HG02943 (cell line): ENCODE results near the gene NXF2.
"Not testable (repeated sequence)": the region's sequence is repeated elsewhere in the genome, so short reads cannot be mapped to it uniquely, and the experiment has no call there.

Source experiments
- ATAC-seq: cut with Tn5 transposase; IDR thresholded peaks from one replicate; pipeline ENCODE4 v1.9.1; 2021; ENCODE audit warnings: mild to moderate bottlenecking, low read depth, moderate library complexity; ENCODE audit not compliant: unreplicated experiment

Gene NXF2, protein sequence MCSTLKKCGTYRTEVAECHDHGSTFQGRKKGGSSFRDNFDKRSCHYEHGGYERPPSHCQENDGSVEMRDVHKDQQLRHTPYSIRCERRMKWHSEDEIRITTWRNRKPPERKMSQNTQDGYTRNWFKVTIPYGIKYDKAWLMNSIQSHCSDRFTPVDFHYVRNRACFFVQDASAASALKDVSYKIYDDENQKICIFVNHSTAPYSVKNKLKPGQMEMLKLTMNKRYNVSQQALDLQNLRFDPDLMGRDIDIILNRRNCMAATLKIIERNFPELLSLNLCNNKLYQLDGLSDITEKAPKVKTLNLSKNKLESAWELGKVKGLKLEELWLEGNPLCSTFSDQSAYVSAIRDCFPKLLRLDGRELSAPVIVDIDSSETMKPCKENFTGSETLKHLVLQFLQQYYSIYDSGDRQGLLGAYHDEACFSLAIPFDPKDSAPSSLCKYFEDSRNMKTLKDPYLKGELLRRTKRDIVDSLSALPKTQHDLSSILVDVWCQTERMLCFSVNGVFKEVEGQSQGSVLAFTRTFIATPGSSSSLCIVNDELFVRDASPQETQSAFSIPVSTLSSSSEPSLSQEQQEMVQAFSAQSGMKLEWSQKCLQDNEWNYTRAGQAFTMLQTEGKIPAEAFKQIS

DNA sequence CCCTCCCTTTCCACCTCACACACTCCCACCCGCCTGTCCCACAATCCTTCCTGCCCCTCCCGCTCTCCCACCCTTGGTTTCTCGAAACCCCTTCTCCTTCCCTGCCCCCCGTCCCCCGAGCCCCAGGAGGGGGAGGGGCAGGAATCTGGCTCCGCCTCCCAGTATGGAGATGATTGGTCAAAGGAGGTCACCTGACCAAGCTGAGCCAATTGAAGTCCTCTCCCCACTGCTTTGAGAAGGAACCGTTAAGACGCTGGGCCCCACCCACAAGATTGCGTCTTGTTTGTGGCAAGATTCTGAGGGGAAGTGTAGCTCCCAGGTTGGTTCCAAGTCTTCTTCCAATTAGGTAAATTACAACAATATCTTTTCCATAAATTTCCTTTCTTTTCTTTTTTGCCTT lies at the start of gene NXF2:
Gene NXF2, plus strand, starts transcription at position 275 of the 400 bp plus-strand sequence. CDS start 59,912 bp downstream, outside the sequence.
- not testable (repeated sequence) for ATAC-seq

DNA sequence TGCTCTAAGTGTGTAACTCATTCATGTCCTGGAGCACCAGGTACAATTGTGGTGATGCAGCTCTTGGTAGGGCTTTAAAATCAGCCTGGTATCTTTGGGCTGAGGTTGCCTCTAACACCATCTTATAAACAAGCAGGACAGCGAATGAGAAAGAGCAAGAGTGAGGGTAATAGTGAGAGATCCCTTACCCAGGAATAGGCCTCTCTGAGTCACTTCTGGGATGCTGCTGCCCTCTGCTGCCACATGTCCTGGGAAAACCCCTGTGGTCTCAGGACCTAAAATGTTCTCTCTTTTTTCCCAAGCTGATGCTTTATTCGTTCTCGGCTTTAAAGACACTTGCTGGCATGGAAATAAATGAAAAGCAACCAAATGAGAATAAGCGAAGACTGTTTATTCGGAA lies 39.0 kb upstream of the NXF2 start:
- not testable (repeated sequence) for ATAC-seq

DNA sequence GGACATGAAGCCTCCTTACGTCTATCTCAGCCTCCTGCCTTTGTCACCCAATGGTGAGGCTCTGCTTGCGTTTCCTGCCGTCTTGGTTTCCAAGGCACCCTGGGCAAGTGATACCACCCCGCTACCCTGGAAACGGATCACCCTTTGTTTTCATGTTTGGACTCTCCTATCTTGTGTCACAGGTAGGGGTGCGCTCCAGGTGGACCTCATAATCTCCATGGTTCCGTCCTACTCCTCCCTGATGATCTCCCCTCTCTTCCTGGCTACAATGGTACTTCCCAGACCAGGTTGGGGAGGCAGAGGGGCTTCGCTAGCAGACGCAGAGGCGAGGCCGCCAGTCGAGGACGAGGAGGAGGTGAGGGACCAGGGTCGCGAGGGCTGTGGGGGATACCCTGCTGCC lies 32.0 kb upstream of the NXF2 start, which contains the start of gene TCP11X1:
Gene TCP11X1, plus strand, starts transcription at position 316 of the 400 bp plus-strand sequence.
- ATAC-seq, result not testable (repeated sequence)

DNA sequence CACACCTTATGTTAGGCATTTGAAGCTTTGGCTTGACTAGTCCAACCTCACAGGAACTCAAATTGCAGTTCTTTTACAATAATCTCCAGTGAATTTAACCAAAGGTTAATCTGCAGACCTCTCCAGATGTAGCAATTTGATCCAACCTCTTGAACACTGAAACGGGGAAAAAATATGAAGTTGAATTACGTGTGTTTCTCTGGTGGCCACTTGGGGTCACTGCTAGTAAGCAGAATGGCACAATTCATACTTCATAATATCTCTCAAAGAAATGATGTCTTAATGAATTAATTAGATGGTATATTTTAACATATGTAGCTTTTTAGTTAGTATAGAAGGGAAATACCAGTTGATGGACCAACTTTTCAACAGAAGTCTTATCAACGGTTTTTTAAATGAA lies 30.5 kb upstream of the NXF2 start:
- not testable (repeated sequence) for ATAC-seq

DNA sequence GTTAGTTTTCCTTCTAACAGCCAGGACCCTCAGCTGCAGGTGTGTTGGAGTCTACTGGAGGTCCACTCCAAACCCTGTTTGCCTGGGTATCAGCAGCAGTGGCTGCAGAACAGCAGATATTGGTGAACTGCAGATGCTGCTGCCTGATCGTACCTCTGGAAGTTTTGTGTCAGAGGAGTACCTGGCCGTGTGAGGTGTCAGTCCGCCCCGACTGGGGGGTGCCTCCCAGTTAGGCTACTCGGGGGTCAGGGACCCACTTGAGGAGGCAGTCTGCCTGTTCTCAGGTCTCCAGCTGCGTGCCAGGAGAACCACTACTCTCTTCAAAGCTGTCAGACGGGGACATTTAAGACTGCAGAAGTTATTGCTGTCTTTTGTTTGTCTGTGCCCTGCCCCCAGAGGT lies 11.3 kb upstream of the NXF2 start:
- ATAC-seq, result not testable (repeated sequence)

DNA sequence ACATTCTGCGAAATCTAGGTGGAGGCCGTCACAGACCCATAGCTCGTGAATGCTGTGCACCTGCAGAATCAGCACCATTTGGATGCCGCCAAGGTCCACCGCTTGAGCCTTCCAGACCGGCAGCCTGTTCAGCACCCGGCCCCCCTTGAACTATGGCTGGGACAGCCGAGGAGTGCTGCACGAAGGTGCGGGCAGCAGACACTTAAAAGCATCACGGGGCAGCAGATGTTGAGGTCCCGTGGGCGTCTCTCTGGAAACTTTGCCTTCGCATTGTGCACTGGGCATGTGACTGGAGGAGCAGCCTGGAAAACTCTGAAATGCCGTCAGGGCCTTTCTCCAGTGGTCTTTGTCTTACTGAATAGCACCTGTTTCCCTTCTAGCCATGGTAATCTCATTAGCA lies 6.7 kb upstream of the NXF2 start:
- ATAC-seq, result not testable (repeated sequence)

DNA sequence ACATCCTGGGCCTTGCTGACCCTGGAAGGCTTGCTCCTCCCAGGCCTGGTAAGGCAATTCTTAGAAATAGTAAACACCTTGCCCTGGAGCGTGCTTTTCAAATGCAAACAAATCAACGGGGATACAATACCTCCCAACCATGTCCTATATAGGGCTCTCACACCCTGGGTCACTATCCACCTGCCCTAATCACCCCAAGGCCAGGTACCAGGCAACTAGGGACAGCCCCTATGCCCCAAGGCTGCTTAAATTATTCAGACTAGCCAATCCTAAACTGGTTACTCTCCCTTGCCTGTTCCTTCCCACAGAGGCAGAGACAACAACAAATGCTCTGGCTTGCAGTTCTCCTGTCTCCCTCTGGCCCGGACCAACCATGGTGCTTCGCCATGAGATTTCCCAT lies 25.3 kb downstream of the NXF2 start:
- ATAC-seq, result not testable (repeated sequence)

DNA sequence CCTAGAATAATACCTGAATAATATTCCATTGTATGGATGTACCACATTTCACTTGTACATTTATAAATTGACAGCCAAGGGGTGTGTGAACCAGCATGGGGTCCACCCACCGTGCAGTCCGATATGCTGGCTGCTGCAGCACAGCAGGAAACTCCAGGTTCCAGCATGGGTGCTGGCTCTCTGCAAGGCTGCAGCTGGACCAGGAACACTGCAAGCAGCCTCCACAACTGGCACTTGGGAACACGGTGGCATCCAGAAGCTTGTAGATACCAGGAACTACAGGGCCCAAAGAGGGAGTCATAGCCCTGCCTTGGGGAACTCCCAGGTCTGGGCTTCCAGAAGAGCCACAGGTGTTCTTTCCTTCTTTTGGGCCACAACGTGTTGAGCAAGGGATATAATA lies 91.2 kb downstream of the NXF2 start:
- ATAC-seq, result no peak

DNA sequence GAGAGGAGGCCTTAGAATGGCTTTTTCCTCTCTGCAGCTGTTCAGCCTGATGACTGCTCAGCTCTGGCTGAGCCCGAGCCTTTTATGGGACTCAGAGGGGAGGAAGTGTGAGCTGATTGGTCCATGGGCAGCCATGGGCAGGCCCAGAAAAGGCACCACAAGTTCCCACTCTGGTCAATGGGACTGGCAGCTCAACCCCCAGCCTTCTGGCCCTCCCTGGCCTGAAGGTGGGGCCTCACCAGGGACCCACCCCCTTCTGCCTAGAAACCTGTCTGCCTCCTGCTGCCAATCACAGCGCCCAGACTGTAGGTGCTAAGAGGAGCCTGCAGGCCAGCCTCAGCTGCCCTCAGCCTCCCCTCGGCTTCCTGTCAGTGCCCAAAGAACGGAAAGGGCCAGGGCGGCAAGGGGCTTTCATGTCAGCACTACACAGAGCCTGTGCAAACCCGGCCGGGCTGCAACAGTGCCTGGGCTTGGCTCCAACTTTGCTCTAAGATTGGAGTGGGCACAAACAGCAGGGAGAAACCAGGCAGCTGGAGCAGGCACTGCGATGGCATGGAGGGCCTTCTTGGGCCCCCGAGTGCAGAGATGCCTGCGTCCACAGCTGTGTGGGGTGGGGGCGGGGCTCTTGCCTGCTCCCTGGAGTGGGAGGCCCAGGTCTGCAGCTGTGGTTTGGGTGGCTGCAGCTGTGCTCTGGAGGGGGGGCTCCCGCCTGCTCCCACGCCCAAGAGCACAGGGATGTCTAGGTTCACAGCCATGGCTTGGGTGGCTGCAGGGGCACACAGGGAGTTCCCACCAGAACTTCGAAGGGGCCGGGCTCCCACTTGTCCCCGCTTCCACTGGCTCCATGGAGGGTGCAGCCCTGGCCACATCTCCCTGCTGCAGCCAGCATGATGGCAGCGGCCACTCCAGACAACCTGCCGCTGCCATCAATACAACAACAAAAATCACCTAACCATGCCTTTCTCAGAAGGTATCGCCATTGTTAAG lies 92.6 kb downstream of the NXF2 start:
- no peak for ATAC-seq

DNA sequence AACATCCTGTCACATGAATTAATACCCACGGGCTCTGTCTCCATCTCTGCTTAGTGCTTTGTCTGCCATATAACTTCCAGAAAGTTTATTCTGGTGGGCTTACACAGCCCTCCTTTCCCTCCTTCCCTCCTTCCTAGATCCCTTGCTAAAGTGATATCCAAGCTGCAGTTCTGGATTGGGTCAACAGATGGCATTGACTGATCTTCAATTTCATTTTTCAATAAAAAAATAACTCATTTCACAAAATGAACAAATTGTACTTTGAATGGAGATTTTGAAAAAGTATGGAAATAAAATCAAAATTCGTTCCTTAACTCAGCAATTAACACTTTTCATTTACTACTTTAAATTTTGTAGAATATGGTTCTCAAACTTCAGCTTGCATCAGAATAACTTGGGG lies 94.9 kb downstream of the NXF2 start:
- ATAC-seq, result no peak

DNA sequence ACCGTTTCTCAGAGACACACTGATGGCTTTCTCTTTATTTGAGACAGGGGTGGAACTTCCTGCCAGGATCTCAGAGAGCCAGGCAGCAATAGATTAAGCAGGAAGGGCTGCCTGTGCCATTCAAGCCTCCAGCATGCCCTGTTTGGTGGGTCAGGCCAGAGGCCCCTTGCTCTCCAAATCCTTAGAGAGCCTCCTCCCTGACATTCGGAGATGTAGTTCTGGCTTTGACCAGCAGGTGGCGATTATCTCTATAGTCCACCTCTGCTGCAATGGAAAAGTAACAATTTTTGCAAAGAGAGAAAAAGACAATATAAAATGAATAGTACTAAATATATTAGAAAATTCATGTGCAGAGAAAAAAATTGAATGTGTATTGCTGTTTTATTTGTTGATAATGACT lies 98.9 kb downstream of the NXF2 start:
- ATAC-seq, result no peak
